Stimulated activated CD8-positive, alpha-beta memory T cell treated with anti-CD3 and anti-CD28 coated beads, Interleukin-4, amount 100 ng/mL, for 1 hour (primary cell): Measurements from ENCODE around the gene FN3K.

ENCODE experiments used
- DNase-seq, 2 donors: peaks; one replicate each; pipeline ENCODE4 v3.0.0-alpha.2; 2020; ENCODE audit warnings: low read depth in 2 of 2, low spot score in 1 of 2

FN3K gene

DNA sequence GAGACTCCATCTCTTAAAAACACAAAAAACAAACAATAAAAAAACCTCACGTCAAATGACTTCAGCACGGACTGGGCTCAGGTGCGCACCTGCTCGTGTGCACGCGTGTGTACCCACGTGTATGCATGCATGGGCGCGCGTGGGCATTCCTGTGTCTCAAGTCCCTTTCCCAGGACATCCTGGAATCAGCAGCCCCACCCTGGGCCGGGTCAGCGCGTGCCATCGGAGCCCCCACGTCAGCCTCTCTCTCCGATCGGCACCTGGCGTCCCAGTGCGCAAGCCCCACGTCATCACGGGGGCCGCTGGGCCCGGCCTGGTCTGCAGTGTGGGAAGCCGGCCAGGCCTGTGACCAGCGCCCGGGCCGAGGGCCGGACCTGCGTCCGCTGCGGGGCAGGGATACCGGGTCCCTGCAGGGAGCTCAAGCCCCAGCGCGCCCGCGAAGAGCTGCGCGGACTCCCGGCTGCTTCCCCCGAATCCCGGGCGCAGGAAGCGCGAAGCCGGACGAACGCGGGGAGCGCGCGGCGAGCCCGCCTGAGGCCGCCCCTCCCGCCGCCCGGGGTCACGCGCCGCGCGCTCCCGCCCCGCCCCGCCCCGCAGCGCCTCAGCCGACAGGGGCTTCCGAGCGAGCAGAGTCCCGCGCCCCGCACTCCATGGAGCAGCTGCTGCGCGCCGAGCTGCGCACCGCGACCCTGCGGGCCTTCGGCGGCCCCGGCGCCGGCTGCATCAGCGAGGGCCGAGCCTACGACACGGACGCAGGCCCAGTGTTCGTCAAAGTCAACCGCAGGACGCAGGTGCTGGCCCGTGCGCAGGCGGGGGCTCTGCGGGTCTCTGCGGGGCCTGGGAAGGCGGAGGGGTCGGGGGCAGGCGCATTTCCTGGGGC, at the start of gene FN3K:
FN3K (plus strand) TSS at position 629 of the 880 bp plus-strand sequence; CDS start at position 651, 22 bp downstream.
- no peak for DNase-seq

DNA sequence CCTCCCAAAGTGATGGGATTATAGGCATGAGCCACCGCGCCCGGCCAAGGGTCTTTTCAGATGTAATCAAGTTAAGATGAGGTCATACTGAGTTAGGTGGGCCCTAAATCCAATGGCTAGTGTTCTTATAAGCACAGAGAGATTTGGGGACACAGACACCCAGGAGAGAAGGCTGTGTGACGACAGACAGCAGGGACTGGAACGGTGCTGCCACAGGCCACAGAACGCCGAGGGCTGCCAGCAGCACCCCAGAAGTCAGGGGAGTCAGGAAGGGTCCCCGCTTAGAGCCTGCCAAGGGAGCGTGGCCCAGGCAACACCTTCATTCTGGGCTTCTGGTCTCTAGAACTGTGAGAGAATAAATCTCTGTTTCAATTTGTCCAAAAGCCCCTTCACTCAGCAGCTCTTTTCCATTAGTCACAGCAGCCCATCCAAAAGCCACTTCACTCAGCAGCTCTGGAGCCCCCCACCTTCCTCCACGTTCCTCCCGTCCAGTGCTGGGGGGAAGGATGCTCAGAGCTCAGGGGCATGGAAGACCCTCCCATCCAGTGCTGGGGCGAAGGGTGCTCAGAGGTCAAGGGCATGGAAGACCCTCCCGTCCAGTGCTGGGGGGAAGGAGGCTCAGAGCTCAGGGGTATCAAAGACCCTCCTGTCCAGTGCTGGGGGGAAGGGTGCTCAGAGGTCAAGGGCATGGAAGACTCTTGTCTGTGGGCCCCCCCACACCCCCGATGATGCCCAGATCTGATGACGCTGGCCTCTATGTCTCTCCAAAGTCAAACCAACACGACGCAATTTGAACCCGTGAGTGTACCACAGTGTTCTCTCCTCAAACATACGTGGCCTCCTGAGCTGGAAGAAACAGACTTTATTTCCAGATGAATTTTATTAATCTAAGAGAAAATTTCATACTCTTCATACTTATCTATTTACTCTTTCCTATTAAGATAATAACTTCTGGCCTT, 48.8 kb upstream of the FN3K start:
- no peak for DNase-seq

DNA sequence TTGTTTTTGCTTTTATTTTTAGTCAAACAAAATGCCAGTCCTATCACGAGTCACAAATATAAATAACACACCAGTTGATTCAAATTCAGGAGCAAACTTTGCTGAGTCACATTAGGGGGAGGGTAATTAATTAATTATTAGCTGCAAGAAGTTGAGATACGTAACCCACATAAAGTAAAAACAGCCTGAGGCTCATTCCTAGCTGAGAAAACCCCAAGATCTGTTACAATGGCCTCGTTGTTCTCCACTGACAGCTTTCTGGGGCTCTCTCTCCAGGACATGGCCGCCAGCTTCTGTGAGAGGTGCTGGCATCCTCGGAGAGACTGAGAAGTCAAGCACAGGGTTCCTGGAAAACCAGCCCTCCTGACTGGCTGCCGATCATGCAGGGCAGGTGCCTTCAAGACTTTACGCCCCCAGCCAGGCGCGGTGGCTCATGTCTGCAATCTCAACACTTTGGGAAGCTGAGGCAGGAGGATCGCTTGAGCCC, 48.0 kb upstream of the FN3K start:
- no peak for DNase-seq

DNA sequence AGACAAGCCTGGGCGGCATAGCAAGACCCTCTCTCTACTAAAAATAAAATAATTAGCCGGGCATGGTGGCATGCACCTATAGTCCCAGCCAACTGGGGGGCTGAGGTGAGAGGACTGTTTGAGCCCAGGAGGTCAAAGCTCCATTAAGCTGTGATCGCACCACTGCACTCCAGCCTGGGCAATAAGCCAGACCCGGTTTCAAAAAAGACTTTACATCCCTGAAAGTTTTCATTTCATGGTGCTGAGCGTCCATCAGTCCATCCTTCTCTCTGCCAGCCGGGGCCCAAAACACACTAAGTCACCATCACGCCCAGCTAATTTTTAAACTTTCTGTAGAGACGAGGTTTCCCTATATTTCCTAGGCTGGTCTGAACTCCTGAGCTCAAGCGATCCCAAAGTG, 47.5 kb upstream of the FN3K start:
- no peak for DNase-seq

DNA sequence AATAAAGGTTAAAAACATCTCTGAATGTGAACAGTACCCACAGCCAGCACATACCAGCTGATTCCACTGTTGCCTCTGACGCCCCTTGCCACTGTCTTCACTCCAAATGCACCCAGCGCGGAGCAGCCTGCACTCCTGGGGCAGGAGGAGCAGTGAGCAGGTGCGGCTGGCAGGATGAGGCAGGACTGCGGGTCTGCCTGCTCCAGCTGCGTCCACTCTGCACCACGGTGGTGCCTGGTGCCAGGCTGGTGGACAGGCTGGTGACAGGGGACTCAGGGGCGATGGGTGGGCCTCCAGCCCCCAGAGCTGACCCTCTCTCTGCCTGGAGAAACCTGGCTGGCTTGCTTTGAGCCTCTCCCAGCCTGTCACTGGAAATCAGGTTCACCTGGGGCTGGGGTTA, 46.3 kb upstream of the FN3K start:
- no peak for DNase-seq

DNA sequence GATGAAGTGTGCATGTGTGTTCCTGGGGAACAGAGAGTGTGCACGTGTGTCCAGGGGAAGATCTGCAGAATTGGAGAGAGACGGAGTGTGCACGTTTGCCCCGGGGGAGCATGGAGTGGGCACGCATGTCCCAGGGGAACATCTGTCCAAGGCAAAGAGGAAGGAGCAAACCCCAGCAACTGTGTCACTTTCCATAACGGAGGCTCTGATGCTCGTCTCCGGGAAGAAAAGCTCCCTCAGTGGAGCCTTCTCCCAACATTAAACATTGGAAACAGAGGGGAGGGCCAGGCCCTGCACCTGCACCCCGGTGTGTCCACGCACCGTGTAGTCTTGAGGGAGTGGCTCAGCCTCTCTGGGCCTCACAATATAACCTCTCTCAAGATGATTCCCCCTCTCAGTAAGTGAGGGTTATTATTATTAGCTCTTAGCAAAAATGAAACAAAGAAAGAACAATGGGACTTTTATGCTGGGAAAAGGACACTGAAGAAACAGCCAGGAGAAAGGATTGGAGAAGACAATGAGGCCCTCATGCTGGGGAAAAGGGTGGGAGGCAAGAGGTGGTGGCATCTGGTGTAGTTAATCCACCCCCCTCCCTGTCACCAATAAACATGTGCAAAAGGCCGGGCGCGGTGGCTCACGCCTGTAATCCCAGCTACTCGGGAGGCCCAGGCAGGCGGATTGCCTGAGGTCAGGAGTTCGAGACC, 44.5 kb upstream of the FN3K start:
- DNase-seq = no peak

DNA sequence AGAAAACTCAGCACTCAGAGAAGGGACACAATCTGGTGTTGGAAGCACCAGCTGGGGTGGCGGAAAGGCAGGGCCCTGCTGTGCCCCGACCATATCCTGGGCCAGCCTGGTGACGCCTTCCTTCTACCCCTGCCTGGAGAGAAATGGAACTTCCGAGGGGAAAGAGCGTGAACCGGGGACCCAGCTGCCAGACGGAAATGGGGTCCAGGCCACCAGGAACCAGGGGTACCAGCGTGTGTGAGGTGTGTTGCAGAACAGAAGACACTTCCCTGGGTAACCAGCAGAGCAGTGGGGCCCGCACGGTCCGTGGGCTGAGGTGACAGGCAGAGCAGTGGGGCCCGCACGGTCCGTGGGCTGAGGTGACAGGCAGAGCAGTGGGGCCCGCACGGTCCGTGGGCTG, 43.7 kb upstream of the FN3K start:
- DNase-seq = no peak

DNA sequence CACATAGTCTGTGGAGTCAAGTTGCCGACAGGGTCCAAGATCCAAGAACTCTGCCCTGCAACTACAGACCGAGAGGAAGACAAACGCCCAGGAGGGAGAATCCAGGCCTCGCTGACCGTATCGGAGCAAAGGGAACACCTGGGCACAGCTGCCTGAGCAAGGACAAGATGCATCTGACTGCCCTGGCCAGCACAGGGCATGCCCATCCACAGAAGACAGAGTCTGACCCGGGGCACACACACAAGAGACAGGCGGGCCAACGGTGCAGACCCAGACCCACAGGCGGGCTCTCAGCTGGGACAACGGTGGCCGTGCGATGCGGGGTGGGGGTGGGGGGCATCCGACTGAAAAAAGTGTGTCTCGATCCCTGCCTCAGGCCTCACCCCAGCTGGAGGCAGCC, 43.1 kb upstream of the FN3K start:
- no peak for DNase-seq

DNA sequence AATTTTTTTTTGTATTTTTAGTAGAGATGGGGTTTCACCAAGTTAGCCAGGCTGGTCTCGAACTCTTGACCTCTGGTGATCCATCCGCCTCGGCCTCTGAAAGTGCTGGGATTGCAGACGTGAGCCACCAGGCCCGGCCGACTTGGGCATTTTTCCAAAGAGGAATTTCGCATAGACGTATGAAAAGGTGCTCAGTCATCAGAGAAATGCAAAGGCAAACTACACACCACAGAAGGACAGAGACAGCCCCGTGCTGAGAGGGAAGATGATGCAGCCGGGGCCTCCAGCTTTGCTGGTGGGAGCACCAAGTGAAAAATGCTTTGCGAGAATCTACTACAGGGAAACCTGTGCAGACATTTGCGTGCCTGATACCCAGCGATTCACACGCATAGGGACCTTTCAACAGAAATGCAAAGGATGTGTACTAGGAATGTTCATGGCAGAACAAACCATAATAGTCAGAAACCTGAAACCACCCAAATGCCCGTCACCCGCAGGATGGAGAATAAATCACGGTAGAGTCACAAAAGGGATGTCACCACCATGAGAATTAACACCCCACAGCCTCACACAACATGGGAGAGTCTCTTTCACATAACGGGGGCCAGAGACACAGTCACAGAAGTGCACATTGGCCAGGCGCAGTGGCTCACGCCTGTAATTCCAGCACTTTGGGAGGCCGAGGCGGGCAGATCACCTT, 42.1 kb upstream of the FN3K start:
- no peak for DNase-seq

DNA sequence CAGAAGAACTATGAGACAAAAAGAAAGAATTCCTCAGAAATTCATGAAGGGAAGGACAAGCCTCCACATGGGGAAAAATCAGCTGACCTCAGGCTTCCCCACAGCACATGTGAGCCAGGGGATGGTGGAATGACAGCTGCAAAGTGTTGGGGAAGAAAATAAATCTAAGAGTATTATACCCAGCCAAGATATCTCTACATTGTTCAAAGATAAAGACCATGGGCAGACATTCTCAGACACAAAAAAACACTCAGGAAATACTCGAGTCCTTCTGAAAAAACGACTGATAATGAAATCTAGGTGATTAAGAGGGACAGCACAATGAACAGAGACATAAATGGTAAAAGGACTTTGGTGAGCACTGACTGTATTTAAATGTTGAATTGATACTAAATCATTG, 40.8 kb upstream of the FN3K start:
- no peak for DNase-seq

DNA sequence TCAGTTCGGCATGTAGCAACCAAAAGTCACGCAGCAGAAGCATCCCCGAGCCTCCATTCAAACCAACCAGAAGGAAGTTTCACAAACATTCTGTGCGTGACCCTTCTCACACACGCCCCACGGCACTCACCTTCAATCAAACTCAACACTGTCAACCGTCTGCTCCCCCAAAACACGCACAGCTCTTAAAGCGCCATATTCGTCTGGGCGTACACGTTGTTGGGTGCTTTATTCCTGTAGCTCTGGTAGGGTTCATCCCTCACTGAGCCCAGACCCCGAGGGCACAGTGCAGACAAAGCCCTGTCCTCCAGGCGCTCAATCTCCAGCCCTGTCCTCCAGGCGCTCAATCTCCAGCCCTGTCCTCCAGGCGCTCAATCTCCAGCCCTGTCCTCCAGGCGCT, 39.2 kb upstream of the FN3K start:
- no peak for DNase-seq

DNA sequence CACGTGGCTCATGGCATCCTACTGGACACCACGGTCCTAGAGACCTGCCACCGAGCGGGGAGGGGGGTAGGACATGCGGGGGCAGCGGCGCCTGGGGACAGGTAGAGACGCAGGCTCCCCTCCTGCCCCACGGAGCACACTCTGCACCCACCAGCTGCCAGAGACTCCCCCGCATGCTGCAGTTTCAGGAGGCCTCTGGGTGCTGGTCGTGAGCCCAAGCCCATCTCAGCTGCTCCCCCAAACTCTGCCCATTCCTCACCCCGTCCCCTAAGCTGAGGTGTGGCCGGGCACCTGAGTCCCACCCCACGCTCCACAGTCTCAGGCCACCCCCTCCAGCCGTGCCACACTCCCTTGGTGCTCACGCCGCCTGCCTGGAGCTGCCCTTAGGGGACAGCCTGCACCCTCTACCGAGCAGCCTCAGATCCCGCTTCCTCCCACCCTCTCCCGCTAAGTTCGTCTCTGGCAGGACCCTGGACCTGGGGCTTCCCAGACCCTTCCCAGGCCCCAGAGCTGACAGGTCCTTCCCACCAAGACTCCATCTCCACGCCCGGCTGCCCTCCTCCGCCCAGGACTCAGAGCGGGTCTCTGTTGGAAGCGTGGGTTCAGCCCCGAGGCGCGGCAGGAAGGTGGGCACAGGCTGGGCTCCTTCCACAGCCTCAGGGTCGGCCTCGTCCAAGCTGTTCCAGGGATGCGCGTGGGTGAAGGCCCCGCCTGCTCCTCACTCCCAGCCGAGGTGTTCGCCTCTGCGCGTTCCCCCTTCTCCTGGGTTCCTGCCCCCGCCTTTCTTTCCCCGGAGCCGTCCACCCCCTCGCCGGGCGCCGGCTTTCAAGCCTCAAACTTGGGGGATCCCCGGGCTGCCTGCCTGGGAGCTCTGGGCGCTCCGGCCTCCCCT, 38.3 kb upstream of the FN3K start:
- DNase-seq = no peak

DNA sequence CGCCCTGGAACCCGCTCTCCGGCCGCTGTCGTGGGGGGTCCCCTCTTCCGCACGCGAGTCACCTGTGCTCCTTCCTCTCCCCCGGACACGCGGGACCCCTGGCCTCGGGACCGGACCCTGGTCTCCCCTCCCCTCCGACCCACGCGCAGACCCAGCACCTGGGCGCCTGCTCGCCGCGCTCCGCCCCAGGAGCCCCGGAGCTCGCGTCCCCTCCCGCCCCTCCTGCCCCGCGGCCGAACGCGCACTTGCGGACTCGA, 37.7 kb upstream of the FN3K start:
- no peak for DNase-seq

DNA sequence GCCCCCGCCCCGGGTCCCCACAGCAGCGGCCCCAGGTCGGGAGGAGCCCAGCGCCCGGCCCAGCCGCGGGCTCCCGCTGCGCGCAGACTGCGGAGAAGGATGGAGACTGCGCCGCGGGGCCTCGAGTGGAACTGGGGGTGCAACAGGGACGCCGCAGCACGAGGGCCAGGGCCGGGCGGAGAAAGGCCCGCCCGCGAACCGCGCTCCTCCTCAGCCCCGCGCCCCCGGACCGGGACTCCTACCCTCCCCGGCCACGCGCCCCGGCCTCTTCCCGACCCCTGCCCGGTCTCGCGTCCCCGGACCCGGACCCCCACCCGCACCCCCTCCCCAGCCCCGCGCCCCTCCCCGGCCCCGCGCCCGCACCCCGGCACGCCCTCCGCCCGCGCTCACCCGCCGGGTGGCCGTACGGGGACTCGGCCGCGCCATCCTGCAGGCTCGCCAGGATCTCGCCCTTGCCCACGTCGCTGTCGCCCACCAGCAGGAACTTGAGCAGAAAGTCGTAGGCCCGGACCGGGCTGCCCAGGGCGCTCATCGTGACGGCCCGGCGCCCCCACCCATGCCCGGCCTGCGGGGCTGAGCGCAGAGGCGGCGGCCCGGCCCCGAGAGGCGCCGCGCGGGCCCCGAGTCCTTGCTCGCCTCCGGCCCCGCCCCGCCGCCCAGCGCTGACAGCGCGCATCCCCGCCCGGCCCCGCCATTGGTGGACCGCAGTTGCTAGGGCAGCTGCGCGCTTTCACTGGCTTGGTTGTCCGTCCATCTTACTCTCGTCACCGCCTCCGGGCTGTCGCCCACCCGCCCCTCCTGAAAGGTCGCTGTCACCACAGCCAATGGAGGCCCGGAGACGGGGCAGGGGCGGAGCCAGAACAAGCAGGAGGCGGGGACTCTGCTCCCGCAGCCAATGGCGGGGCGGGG, 37.1 kb upstream of the FN3K start, which contains the start of gene RAB40B:
RAB40B (minus strand) TSS at position 634 of the 909 bp plus-strand sequence; CDS start at position 532, 102 bp downstream.
- DNase-seq = peak; percentile 92 to 97

DNA sequence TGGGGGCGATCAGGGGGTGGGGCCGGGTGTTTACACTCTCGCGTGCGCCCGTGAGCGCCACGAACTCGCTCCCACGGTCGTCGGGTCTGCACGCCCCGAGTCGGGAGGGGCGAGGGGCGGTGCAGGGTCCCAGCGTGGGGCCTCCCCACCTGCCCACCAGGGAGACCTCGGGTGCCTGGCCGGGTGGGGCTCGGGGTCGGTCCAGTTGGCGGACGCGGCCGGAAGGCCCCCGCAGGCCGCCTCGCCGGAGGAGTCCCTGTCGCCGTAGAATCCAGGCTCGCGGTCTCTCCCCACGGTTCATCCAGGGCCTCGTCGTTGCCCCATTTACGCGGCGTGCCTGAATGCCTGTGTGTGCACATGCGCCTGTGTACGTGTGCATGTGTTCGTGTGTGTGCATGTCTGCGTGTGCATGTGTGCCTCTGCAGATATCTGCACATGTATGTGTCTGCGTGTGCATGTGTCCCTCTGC, 36.4 kb upstream of the FN3K start:
- DNase-seq = no peak

DNA sequence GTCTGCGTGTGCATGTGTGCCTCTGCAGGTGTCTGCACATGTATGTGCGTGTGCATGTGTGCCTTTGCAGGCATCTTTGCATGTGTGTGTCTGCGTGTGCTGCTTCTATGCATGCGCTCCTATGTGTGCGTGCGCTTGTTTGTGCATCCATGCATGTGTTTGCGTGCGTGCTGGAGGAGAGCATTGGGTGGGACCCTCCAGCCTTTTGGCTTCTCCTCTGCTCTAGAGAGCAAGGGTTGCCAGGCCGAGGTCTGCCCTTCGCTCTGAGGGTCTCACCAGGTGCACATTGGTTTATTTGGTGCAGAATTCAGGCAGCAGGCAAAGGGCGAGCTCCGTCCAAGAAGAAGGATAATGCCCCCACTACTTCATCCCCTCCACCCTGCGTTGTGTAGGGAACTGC, 35.9 kb upstream of the FN3K start:
- DNase-seq = no peak

DNA sequence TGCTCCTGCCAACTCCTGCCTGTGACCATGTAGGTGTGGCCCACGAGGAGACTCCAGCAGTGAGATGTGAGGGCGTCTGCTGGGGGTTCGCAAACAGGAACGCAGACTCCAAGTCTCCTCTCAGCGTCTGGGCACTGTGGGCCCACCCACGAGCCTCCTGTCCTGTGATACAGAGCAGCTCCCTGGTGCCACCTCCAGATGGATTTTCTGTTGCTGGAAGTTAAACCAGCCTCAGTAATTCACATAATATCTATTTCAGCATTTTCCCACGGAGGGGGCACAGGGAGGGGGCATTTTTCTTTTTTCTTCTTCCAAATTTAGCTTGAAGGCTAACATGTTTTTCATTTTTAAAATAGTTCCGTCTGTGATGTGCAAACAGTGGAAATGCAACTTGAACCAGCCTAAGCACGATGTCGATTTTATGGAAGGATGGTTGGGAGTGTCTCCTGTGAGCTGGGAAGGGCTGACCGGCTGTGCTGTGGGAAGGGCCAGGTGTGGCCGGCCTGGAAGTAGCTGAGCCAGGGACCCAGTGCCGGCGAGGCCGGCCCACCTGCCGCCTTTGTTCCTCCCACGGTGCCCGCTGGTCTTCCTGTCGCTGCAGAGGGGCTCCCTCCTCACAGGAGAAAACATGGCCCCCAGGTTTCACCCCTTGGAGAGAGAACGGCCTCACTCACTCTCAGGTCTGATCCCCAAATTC, 33.0 kb upstream of the FN3K start:
- DNase-seq = no peak
